Fibroblast of upper back skin (primary cell): ENCODE results near the gene ABR.
"Not testable (repeated sequence)": the region's sequence is repeated elsewhere in the genome, so short reads cannot be mapped to it uniquely, and the experiment has no call there.

Experiments used
- DNase-seq: peaks from one replicate; pipeline ENCODE4 v3.0.0-alpha.2; 2013

The ABR gene

DNA sequence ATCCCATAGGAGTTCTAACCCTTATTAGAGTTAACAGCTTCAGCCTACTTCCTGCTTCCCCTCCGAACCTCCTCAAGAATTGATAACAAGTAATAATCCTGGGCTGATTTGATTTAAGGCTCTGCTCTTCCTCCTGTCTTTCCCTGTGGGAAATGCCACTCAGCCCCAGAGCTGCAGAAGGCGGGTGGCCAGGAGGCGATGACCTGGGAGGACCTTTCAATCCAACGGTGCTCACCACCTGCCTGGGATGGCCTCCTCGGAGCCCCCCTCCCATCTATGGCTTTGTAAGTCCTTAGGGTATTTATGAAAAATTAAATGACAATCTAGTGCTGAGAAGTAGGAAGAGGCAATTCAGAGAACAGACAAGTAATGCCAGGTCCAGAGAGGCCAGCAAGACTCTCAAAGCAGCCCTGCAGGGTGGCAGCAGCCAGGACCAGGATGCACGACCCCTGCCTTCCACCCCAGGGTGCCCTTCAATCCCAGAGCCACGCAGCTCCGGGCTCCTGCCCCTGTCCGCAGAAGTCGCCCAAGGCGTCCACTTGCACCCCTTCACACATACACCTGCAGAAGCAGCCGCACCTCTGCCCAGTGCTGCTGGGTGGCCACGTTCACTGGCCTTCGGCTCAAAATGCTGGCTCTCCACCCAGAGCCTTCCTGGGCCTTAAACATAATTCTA, 34.3 kb downstream of the ABR start:
- no peak for DNase-seq

DNA sequence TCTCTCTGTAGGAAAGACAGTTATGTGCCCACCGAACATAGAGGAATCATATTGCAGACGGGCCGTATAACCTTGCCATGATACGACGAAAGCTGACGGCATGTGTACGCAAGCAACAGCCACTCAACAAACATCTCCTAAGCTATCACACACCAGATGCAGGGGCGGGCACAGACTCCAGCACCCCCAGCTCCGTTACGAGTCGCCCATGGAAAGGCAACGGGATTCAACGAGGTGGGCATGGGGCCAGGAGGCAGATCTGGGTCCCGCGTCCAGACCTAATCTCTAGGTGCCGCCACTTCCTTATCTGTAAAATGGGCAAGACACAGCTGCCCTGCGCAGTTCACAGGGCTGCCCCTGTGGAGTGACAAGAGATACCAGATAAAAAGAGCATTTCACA, 35.6 kb downstream of the ABR start:
- DNase-seq, result no peak

DNA sequence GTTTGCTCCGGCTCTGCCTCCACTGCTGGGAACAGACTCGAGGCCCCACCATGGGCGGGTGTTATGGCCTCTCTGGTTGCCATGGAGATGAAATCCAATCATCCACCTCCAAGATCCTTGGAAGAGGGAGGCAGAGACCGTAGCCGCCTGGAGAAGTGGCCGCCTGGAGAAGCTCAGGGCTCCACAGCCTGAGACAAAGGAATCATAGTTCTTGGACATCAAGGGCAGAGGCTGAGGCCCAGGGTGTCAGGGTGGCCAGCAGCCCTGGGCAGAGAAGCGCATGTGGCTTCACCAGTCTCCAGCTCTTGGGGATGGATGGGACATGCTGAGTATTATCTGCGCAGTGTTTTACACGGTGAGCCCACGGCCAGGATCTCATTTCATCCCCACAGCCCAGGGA, 36.2 kb downstream of the ABR start:
- DNase-seq, result peak; percentile 49

DNA sequence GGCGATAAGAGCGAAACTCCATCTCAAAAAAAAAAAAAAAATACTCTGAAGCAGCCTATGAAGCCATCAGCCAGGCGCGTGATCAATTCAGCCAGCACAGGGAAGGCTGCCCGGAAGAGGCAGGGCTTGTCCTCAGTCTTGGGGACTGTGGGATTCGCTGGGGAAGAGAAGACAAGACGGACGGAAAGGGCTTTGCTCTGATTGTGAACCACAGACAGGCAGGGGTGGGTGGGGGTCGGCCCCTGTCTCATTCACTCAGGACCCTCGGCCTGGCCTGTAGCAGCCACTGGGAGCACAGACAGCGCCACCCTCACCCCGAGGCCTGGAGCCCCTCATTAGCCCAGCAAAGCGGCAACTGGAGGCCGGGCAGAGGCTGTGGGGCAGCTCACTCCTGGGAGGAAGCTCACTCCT, 37.2 kb downstream of the ABR start:
- DNase-seq, result no peak

DNA sequence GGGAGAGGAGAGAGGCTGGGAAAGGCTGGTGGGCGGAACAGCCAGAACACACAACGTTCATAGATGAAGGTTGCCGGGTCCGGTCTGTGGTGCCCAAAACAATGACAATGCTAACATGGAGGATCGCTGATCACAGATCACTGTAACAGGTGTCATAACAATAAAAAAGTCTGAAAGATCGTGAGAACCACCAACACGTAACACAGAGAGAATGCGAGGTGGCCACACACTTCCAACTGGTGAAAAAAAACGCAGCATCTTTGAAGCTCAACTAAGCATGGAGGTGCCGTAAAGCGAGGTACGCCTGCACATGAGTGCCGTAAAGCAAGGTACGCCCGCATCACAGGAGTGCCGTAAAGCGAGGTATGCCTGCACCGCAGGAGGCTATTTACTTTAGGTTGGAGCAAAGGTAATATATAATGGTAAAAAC, 42.3 kb downstream of the ABR start:
- peak; percentile 29 for DNase-seq

DNA sequence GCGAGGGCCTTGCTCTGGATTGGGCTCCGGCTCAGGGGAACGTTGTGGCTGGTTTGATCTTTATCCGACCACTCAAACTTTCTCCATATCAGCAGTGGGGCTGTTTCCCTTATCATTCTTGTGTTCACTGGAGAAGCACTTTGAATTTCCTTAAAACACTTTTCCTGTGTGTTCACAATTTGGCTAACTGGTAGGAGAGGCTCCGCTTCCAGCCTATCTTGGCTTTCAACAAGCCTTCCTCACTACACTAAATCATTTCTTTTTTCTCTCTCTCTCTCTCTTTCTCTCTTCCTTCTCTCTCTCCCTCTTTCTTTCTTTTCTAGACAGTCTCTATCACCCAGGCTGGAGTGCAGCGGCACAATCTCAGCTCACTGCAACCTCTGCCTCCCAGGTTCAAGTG, 43.0 kb downstream of the ABR start:
- DNase-seq, result no peak

DNA sequence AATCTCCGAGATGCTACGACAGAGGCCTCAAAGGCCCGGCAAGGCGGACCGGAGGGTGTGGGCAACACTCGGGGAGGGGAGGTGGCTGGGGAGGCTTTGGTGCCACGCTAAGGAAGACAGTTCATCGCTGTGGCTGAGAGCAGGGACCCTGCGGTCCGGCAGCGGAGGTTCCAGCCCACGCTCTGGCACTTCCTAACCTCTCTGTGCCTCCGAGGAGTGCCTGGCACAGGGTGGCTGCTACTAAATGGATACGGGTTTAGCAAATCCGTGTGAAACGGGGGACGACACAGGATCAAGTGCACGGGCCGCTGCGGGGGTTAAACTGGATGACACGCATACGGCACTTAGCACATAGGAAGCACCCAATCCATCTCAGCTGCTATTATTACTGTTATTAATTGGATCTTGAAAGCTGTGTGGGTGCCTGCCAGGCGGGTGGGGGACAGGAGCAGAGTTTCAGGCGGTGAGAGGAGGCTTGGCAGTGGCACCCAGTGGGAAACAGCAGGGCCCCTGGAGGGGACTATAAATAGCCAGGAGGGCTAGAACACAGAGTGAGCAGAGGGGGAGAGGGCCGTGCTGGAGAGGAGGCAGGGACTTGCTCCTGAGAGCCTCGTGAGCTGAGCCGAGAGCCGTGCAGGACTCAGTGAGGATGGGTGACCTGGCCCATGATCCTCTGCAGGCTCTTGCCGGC, 45.0 kb downstream of the ABR start:
- no peak for DNase-seq

DNA sequence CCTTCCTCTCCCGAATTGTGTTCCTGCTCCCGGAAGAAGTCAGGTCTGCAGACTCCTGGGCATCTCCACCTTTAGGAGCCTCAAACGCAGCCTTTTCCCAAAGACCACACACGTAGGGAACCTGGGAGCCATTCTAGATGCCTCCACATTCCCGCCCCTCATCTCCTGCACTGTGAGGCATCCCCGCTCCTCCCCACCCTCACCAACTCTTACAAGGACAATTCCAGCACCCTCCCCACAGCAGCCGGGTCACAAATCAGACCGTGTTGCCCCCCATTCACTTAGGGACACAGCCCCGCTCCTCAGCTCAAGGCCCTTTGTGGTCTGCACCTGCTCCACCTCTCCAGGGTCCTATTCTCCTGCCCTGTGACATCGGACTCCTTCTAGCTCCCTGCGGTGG, 49.6 kb downstream of the ABR start:
- DNase-seq, result no peak

DNA sequence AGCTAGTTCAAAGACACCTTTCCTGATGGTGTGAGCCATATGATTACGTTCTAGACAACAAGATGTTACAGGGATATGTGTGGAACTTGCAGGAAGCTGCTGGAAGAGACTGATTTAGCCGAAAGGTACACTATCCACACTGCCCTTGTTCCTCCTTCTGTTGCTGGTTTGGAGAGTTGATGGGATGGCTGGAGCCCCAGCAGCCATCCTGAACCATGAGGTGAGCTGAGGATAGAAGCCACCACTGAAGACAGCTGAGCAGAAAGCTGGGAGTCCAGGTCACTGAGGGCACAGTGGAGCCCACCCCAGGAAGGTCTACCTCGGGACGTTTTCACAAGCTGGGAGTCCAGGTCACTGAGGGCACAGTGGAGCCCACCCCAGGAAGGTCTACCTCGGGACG, 51.3 kb downstream of the ABR start:
- not testable (repeated sequence) for DNase-seq

DNA sequence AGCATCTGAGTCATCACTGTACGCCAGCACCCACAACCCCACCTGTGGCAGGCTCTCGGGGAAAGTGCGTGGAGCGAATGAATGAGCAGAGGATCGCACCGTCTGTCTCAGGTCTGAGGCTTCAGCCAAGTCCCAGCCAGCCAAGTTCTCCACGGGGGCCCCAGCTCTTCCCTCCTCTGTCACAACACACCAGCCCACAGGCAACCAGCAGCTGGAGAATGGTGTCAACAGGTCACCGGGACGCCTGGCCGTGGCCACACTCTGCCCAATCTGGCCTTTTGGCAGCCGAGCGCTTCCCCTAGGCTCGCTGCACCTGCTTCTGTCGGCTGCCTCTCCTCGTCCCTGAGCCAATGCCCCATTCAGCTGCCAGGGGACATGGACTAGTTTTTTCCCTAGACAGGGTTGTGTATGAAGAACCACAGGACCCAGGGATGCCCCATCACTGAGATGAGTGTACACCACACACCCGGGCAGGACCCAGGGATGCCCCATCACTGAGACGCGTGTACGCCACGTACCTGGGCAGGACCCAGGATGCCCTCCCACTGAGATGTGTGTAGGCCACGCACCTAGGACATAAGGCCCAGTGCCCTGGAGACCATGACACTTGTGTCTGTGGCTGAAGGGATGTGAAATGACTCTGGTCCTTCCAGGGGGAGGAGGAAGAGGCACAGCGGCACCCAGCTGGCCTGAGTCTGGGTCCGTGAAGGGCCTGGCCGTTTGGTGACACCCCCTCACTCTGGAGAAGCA, 52.8 kb downstream of the ABR start:
- DNase-seq, result no peak

DNA sequence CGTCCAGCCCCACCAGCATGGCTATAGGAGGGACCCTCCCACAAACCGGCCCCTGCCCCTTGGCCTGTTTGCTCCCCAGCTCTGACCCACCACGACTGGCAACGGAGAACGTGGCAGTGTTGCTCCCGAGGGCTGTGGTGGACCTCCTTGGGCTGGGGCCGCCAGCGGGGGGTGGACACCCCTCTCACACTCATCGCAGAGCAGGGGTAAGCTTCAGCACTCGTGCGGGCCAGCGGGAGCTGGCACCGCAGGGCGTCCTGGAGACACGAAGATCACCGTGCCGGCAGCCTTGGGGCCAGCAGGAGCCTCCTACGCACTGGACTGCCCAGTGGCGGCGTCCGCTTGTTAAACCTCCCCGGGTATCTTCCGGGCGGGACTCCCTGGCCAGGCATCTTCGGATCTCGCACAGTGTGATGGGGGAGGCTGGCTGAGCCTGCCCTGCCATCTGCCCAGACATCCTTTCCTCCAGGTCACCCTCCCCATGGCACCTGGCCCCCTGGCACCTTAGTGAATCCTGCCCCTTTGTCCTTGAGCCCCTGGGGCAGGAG, 53.5 kb downstream of the ABR start:
- no peak for DNase-seq

DNA sequence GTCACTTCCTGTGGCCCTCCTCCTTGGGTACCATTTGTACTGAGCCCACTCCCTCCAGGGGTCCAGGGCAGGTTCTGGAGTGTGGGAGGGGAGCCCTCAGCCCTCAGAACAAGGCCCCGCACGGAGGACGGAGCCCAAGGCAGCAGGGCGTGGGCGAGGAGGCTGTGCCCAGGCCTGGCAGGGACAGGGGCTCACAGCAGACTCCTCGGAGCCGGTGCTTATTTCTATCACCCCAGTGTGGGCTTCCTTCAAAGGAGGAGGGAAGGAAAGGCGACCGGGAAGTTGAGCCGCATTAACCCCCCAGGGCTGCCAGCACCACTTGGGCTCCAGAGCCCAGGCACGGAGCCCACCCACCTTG, 54.0 kb downstream of the ABR start:
- no peak for DNase-seq

DNA sequence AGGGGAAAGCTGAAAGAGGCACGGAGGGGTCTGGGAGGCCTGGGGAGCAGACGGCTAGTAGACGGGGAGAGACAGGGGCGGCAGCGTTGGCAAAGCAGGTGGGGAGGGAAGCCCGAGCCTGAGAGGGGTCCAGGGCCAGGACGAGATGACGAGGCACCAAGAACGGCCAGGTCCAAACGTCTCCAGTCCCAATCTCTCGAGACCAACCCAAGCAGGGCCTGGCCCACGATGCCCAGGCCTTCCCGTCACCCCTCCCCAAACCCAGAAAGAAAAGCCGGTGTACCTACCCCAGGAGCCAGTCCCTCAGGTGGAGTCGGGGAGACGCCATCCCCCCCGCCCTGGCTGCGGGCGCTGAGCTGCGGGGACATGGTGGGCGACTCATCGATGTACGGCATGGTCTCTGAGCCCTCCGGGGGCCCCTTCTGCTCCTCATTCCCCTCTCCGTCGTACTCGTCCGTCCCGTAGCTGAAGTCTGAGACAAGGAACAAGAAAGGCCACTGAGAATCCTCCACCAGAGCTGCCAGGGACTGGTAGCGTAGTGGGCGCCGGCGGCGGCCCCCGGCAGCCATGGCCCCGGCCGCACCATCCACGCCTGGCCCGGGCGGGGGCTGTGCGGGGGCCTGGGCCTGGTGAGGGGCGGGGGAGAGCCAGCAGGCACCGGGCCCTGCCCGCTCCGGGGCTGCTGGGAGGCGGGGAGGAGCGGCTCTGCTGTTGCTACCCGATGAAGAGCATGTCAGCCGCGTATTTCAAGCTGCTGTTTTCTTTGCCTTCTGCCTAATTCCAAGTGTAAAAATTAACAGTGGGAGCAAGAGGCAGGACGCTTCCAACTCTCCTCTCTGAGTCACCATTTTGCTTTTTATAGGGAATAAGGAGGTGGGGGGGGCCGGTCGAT, 54.6 kb downstream of the ABR start:
- no peak for DNase-seq

DNA sequence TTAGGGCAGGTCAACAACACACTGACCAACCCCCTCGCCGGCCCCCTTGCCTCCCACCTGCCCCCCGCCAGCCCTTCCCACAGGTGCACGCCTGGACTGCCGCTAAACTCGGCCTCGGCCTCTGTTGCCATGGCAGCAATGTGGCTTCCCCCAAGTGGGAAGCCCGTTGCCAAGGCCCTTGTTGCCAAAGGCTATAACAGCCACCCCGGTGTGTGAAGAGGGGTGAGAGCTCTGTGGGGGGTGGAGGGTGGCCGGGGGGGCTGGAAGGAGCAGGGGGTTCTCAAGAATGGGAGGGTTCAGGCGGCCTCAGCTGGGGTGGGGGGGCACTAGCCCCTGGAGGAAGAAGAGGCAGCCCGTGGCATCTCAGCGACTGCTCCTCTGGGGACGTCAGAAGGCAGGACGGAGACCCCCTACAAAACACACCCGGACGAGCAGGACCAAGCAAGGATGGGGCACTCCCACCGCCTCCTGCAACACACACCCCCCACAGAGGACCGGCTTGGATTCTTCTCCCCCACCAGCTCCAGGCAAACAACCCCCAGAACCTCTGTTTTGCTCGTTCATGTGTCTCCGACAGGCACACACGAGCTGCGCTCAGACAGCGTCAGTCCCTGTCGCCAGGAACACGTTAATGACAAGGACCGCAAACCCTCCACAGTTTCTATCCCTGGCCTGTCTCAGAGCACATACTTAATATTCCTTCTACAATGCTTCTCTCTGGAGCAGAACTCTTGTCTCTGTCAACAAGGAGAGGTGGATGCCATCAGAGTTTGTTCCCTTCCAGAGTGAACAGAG, 55.7 kb downstream of the ABR start:
- no peak for DNase-seq

DNA sequence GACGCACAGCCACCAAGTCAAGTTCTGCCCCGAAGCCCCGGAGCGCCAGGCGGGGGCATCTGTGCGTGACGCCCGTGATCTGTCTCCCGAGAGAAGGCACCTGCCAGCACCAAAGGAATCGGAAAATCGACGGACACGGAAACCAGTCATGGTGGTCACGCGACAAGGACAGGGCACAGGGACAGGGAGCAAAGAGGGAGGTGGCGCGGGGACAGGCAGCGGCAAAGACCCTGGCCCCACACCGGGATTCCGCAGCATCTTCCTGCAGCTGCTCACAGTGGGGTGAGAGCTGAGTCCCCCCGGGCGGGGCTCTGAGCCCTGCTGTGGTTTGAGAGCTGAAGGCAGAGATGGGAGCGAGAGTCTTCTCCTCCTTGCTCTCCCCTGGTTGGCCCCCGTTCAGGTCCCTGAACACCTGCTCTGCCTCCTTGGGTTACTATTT, 56.4 kb downstream of the ABR start:
- no peak for DNase-seq

DNA sequence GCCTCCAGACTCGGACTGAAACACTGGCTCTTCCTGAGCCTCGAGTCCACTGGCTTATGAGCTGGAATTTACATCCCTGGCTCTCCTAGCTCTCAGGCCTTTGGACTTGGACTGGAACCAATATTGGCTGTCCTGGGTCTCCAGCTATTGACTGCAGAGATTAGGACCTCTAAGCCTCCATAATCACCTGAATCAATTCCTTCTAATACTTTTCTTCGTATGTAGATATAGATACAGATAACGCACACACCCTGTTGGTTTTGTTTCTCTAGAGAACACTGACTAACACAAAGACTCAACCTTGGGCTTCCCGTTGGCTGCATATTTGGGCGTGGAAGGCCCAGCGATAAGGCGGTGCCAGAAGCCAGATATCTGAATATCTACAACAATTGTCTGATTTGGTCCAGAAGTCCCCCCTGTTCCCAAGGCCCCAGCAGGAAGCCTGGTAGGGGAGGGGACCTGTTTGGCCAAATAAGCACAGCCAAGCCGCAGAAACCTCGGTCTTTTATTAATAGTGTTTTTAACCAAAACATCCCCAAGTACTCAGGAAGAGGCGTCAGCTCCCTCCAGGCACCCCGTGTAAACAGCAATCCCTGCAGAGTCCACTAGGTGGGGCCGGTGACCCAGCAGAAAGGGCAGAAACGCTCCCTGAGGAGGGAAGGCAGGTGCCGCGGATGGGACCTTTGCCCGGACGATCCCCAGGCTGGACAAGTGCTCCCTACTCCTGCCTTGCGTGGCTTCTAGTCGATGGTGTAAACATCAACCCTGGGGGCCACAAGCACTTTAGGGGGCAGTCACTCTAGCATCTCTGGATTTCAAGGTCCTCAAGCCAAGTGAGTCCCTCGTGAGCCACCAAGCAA, 57.0 kb downstream of the ABR start:
- peak; percentile 57 for DNase-seq

DNA sequence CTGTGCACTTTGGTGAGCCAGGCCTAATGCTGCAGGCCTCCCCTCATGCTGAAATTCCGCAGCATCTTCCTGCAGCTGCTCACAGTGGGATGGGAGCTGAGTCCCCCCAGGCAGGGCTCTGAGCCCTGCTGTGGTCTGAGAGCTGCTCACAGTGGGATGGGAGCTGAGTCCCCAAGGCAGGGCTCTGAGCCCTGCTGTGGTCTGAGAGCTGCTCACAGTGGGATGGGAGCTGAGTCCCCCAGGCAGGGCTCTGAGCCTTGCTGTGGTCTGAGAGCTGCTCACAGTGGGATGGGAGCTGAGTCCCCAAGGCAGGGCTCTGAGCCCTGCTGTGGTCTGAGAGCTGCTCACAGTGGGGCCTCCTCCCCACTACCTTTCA, 58.4 kb downstream of the ABR start:
- not testable (repeated sequence) for DNase-seq

DNA sequence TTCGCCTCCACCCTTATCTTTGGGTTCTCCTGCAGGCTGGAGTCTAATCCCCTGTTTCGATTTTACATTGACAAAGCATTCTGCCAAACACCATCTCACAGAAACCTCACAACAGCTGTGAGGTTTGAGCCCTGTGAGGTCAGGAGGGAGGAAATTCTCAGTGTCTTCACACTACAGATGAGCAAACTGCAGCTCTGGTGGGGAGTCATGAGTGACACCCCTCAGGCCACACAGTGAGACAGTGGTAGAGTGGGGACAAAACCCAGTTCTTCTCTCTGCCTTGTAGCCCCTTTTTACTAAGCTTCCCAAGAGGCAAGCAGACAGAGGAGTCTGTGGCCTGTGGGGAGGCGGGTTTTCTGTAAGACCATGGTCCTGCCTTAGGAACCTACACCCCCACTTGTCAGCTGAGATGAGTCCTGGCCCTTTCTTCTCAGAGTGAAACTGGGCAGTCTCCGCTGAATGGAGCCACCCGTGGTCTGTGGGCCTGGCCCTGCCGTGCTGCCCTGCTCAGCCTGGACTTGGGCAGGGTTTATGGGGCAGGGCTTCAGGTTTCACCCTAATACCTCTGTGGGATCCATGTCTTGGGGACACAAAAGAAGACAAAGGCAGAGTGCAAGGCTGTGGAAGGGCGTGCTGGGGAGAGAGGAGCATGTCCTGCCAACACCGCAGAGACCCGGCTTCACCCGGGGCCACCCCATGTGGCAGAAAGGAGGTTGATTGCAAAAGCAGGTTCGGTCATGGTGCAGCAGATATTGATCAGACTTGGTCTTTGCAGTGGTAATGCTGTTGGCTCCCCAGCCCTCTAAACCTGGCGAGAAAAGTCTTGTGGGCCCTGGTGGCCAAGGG, 59.0 kb downstream of the ABR start:
- DNase-seq, result no peak

DNA sequence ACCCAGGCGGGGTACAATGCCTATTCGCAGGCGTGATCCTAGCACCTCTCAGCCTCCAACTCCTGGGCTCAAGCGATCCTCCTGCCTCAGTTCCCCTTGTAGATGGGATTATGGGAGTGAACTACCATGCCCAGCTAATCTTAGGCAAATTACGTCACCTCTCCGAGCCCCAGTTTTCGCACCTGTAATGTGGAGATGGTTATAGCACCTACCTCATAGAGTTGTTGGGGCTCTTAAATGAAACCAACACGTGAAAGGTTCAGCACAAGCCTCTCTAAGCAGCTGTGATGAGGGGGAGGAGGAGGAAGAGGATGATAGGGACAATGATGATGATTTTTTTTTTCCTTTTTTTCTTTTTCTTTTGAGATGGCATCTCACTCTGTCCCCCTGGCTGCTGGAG, 59.9 kb downstream of the ABR start:
- no peak for DNase-seq

DNA sequence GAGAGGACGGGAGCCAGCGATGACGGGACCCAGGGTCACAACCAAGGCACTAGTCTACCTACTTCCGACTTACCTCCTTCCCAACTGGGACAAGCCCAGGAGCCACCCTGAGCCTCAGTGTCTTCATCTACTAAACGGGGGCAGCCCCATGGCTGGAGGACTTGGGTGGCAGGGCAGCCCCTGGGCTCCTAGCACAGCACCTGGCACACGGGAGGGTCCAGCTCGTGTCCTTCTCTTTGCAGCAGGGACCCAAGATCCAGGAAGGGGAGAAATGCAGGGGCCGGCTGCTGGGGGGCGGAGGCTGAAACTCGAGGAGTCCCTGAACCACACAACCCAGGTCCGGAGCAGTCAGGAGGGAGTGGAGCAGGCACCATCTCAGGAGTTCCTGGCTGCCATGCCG, 63.2 kb downstream of the ABR start:
- DNase-seq, result no peak
